Astrocyte of the spinal cord (primary cell): ENCODE data around the gene SYTL2.

Source experiments
- DNase-seq: peaks from one replicate; pipeline ENCODE4 v3.0.0; 2011; ENCODE audit warnings: low read depth, low spot score
- H3K4me3 ChIP-seq: 2 replicates; pipeline ENCODE4 v1.5.1; 2011; ENCODE audit warnings: low read depth, mild to moderate bottlenecking, low read length, moderate library complexity
- in situ Hi-C: cut with HindIII; loops from 2 replicates; pipeline ENCODE4 v1.10.0; 2017; ENCODE audit warnings: low sequenced_read_pairs
- TF ChIP-seq, protein P1 (sequence below): IDR thresholded peaks from 2 replicates; pipeline ENCODE4 v1.5.1; 2012; ENCODE audit warnings: low read depth, mild to moderate bottlenecking, low read length, inconsistent platforms

The SYTL2 gene

DNA sequence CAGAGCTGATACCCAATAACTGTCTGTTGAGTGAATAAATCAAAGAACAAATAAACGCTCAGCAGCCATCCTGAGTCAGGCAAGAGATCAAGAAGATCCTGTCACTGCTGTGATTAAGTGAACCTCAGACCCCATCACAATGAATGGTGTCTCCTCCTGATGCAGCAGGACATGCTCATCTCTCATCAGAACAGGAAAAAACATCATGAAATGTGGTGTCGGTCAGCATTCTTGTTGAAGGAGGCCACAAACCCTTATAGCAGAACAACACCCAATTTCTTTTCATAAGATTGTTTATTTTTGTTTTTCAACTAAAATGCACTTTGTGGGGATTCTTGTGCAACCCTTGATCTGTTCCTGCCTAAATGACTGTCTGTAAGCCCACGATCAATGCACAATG is 60.3 kb downstream of the SYTL2 start:
- no peak overlapping the region for H3K4me3 ChIP-seq
- in situ Hi-C loops: no loop called here
- TF ChIP-seq, protein P1, sequence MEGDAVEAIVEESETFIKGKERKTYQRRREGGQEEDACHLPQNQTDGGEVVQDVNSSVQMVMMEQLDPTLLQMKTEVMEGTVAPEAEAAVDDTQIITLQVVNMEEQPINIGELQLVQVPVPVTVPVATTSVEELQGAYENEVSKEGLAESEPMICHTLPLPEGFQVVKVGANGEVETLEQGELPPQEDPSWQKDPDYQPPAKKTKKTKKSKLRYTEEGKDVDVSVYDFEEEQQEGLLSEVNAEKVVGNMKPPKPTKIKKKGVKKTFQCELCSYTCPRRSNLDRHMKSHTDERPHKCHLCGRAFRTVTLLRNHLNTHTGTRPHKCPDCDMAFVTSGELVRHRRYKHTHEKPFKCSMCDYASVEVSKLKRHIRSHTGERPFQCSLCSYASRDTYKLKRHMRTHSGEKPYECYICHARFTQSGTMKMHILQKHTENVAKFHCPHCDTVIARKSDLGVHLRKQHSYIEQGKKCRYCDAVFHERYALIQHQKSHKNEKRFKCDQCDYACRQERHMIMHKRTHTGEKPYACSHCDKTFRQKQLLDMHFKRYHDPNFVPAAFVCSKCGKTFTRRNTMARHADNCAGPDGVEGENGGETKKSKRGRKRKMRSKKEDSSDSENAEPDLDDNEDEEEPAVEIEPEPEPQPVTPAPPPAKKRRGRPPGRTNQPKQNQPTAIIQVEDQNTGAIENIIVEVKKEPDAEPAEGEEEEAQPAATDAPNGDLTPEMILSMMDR: no peak
- no peak for DNase-seq

DNA sequence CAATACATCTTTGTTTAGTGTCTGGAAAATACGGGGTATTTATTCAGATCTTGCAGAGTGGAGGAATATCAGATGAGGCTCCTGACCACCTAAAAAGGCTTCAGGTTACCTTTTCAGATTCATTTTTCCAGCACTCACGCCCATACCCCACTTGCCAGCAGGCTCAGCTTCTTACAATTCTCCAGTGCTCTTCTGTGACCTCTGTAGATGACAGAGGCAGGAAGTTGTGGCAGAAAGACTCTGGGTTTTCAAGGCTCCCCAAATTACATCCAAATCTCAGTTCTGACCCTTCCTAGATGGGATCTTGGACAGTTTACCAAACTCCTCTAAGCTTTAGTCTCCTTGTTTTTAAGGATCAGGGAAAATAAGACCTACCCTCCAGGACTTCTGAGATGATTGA is 61.1 kb downstream of the SYTL2 start:
- DNase-seq: no peak

DNA sequence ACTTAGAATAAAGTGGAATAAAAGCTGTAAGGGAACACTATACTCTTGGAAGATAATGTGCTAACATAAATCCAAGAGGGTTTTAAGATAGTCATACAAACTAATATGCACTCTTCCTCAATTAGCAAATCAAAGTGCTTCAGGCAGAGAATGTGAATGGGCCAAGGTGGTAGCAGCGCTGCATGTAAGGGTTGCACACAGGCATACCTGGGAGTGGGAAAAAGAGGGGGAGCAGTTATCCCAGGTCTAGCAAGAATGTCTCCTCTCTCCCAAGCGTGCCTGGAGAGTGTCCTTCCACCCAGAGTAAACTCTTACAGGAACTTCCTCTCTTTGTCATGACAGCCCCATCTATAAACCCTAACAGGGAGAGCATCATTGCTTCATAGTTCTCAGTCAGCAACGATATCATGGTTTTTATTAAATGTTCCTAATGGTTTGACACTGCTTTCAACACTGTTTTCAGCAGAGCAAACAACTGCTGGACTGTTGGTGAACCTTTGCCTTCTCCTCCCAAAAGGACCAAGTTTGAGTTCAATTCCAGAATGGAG is 61.6 kb downstream of the SYTL2 start:
- in situ Hi-C loops: no loop called here
- H3K4me3 ChIP-seq: no peak overlapping the region
- no peak for DNase-seq
- TF ChIP-seq, protein P1: no peak

More for the DNA sequence above, 61.1 kb downstream of the SYTL2 start:
- in situ Hi-C loops: no loop called here
- TF ChIP-seq, protein P1: no peak
- H3K4me3 ChIP-seq: no peak overlapping the region

DNA sequence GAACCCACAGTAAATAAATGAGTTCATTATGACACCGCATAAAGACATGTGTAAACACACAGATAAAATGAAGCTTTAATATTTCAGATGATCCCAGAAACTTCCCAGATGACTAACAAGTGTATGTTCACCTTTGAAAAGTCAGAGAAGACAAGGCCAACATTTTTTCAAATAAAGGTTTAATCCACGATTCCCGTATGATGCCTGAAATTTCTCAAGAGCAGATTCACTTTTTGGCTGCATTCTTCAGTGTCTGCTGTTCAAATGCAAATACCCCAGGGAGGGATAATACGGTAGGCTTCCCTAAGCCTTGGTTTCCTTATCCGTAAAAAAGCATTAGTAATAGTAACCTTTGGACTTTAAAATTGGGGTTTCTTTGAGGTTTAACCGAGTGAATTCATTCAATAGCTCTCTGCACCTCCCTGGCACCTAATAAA is 62.5 kb downstream of the SYTL2 start:
- no peak overlapping the region for H3K4me3 ChIP-seq
- in situ Hi-C loops: no loop called here
- no peak for DNase-seq
- TF ChIP-seq, protein P1: no peak

DNA sequence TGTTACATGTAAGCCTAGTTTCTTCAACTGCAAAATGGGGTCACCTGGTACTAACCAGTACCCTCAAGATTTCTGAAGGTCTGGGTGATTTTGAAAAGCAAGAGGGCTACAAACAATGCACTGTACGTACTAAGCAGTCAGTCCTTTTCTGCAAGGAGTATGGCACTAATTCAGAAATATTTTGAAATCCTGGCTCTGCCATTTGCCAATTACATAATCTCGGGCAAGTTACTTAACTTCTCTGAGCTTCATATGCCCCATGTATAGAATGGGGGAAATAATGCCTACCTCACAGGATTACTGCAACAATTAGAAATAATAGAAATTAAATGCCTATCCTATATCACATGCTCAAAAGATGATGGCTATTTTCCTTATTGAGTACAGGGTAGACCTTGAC is 64.3 kb downstream of the SYTL2 start:
- in situ Hi-C loops: no loop called here
- H3K4me3 ChIP-seq: no peak overlapping the region
- TF ChIP-seq, protein P1: no peak
- no peak for DNase-seq

DNA sequence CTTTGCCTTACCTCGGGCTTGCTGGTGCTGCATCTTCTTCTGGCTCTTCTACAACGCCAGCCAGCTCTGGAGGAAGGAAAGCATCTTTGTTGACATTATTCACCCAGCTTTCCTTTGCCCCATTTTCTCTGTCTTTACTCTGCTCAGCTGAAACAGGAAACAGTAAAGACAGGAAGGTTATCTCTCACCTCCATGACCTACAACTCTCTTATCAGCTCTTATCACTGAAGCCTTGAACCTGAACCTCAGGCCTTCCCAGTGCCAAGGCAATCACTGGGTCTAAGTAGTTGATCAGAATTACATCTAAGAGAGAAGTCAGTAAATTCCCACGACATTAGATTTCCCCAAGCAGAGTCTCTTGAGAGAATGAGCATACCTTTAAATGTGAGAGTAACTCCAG is 65.3 kb downstream of the SYTL2 start:
- TF ChIP-seq, protein P1: no peak
- in situ Hi-C loops: no loop called here
- H3K4me3 ChIP-seq: no peak overlapping the region
- no peak for DNase-seq

DNA sequence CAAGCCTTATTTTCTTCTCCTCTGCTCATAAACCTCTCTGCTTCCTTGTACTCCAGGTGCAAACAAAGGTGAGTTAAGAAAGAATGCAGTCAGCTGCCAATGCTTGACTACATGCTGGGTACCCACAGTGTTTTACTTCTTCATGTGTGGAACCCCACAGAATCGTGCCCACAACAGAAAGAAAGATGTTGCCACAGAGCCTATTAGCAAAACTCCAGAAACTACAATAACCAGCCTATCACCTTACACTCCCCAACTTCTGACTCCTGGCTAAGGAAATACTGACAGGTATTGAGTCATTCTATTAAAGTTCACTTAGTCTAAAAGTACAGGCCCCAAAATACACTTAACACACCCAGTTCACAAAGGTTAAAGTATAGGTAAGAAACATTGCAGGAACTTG is 68.1 kb downstream of the SYTL2 start:
- TF ChIP-seq, protein P1: no peak
- in situ Hi-C loops: no loop called here
- no peak for DNase-seq
- H3K4me3 ChIP-seq: no peak overlapping the region
